T-cell (primary cell): ENCODE data around the gene HES4. TPM values are rescaled to one million over a fixed set of nuclear protein-coding genes. Genes with fewer than 3 reads are reported as not detected.

ENCODE experiments used
- total RNA-seq, 35 experiments: library from RNA in 6 of 35; stranded (reverse) in 6 of 35; fragments of 120-200 nt in 1 of 35; gene quantifications; one replicate each; pipeline versions ENCODE4 v1.2.1 to v1.2.4 and lab custom pipeline; 2013 to 2026

Gene HES4
- total RNA-seq, 5 donors from 2014 or later (not counting 1 experiment from before 2014, with no cell fraction given), result 1.5 to 11.9 (median 2.6) TPM

Other genes starting within 250 kb of the HES4 start
- gene SAMD11, start 76.2 kb downstream of the HES4 start, total RNA-seq, result under 1 TPM in 3 of 5 donors, not detected in 2; 0.32 to 0.70 (median 0.53) TPM
- 10 to 100 TPM; 58.7 to 92.2 (median 83.4) TPM for gene NOC2L, start 40.8 kb downstream of the HES4 start, total RNA-seq
- gene KLHL17, start 39.5 kb downstream of the HES4 start, total RNA-seq, result 10 to 100 TPM; 17.5 to 45.3 (median 37.1) TPM
- gene PLEKHN1, start 33.6 kb downstream of the HES4 start, total RNA-seq, result 1 to 10 TPM in 4 of 5 donors, under 1 TPM in 1; 0.30 to 9.9 (median 7.3) TPM
- gene PERM1, start 18.0 kb downstream of the HES4 start, total RNA-seq, result not detected
- 10 to 100 TPM; 29.1 to 69.8 (median 48.5) TPM for gene ISG15, start 13.4 kb upstream of the HES4 start, total RNA-seq
- gene AGRN, start 20.0 kb upstream of the HES4 start, total RNA-seq, result 10 to 100 TPM in 2 of 5 donors, 1 to 10 TPM in 3; 6.0 to 16.3 (median 9.9) TPM
- gene RNF223, start 74.2 kb upstream of the HES4 start, total RNA-seq, result not detected
- gene C1orf159, start 116.0 kb upstream of the HES4 start, total RNA-seq, result 10 to 100 TPM; 20.4 to 37.7 (median 22.5) TPM
- gene TTLL10, start 173.8 kb upstream of the HES4 start, total RNA-seq, result 1 to 10 TPM in 1 of 5 donors, under 1 TPM in 3, not detected in 1; 0.26 to 1.0 (median 0.47) TPM
- gene TNFRSF18, start 206.5 kb upstream of the HES4 start, total RNA-seq, result 10 to 100 TPM in 4 of 5 donors, 1 to 10 TPM in 1; 6.4 to 20.5 (median 13.3) TPM
- 10 to 100 TPM; 15.1 to 35.4 (median 17.8) TPM for gene TNFRSF4, start 214.1 kb upstream of the HES4 start, total RNA-seq
- gene SDF4, start 231.9 kb upstream of the HES4 start, total RNA-seq, result 100 to 1,000 TPM in 4 of 5 donors, 10 to 100 TPM in 1; 98.6 to 151 (median 141) TPM
- 10 to 100 TPM in 4 of 5 donors, 1 to 10 TPM in 1; 10.0 to 30.4 (median 25.1) TPM for gene B3GALT6, start 232.1 kb upstream of the HES4 start, total RNA-seq
- 1 to 10 TPM; 2.8 to 4.2 (median 4.0) TPM for gene C1QTNF12, start 246.6 kb upstream of the HES4 start, total RNA-seq